ENCODE data around the gene TOB2. TPM values are rescaled to one million over a fixed set of nuclear protein-coding genes. Genes with fewer than 3 reads are reported as not detected.

The TOB2 gene
- total and polyA plus RNA-seq, 9 of the 15 experiments (the other 6 are each of a cell fraction or from before 2014, with no cell fraction given), result 3.3 to 20.5 (median 7.3) TPM

GRCh38 chr22:41446639-41447434, at the start of gene TOB2 (continued):
- TF ChIP-seq, protein P1, sequence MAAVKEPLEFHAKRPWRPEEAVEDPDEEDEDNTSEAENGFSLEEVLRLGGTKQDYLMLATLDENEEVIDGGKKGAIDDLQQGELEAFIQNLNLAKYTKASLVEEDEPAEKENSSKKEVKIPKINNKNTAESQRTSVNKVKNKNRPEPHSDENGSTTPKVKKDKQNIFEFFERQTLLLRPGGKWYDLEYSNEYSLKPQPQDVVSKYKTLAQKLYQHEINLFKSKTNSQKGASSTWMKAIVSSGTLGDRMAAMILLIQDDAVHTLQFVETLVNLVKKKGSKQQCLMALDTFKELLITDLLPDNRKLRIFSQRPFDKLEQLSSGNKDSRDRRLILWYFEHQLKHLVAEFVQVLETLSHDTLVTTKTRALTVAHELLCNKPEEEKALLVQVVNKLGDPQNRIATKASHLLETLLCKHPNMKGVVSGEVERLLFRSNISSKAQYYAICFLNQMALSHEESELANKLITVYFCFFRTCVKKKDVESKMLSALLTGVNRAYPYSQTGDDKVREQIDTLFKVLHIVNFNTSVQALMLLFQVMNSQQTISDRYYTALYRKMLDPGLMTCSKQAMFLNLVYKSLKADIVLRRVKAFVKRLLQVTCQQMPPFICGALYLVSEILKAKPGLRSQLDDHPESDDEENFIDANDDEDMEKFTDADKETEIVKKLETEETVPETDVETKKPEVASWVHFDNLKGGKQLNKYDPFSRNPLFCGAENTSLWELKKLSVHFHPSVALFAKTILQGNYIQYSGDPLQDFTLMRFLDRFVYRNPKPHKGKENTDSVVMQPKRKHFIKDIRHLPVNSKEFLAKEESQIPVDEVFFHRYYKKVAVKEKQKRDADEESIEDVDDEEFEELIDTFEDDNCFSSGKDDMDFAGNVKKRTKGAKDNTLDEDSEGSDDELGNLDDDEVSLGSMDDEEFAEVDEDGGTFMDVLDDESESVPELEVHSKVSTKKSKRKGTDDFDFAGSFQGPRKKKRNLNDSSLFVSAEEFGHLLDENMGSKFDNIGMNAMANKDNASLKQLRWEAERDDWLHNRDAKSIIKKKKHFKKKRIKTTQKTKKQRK (IDR thresholded peaks at IDR 0.05; ENCODE audit: borderline replicate concordance, low read depth, low read length), result no peak
- TF ChIP-seq SRSF7 (optimal IDR thresholded peaks at IDR 0.05; ENCODE audit: low read depth, low read length) (no peak), ETS1 (conservative IDR thresholded peaks at IDR 0.05; ENCODE audit: control insufficient read depth, low read depth, low read length) (peak; percentile 66; the same call in 1 of the 2 replicates), MBD1 (CRISPR knock-in tag; IDR thresholded peaks at IDR 0.05) (no peak), ZMIZ1 (IDR thresholded peaks at IDR 0.05; ENCODE audit: low read depth in 2 of 2, low read length in 2 of 2) (peak in 1 of 2 experiments; percentile 57; a peak in 2 of 4 replicates), MTA3 (IDR thresholded peaks at IDR 0.05; ENCODE audit: borderline replicate concordance) (peak; percentile 93), ZNF75A (CRISPR knock-in tag; IDR thresholded peaks at IDR 0.05) (no peak), HDAC3 (IDR thresholded peaks at IDR 0.05; ENCODE audit: borderline replicate concordance, partially characterized antibody) (no peak), ZNF699 (CRISPR knock-in tag; IDR thresholded peaks at IDR 0.05; ENCODE audit: insufficient replicate concordance) (no peak), ZNF24 (IDR thresholded peaks at IDR 0.05) (peak; percentile 58; the same call in 1 of the 2 replicates)
- TF ChIP-seq, protein P2, sequence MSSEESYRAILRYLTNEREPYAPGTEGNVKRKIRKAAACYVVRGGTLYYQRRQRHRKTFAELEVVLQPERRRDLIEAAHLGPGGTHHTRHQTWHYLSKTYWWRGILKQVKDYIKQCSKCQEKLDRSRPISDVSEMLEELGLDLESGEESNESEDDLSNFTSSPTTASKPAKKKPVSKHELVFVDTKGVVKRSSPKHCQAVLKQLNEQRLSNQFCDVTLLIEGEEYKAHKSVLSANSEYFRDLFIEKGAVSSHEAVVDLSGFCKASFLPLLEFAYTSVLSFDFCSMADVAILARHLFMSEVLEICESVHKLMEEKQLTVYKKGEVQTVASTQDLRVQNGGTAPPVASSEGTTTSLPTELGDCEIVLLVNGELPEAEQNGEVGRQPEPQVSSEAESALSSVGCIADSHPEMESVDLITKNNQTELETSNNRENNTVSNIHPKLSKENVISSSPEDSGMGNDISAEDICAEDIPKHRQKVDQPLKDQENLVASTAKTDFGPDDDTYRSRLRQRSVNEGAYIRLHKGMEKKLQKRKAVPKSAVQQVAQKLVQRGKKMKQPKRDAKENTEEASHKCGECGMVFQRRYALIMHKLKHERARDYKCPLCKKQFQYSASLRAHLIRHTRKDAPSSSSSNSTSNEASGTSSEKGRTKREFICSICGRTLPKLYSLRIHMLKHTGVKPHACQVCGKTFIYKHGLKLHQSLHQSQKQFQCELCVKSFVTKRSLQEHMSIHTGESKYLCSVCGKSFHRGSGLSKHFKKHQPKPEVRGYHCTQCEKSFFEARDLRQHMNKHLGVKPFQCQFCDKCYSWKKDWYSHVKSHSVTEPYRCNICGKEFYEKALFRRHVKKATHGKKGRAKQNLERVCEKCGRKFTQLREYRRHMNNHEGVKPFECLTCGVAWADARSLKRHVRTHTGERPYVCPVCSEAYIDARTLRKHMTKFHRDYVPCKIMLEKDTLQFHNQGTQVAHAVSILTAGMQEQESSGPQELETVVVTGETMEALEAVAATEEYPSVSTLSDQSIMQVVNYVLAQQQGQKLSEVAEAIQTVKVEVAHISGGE (CRISPR knock-in tag; IDR thresholded peaks at IDR 0.05), result peak in 2 of 3 experiments; percentile 52 to 74; a peak in 3 of 6 replicates

All from K562 (cell line).